Smooth muscle cell (in vitro differentiated cells): ENCODE results near the gene DCLK3. TPM values are rescaled to one million over a fixed set of nuclear protein-coding genes. Genes with fewer than 3 reads are reported as not detected.

Experiments
- DNase-seq: peaks from one replicate; lab custom pipeline; 2025; ENCODE audit not compliant: unreplicated experiment; lab: John Stamatoyannopoulos, UW
- H2AFZ ChIP-seq: fragments of 200-600 bp; sonication (generic); 2 replicates; pipeline ENCODE4 v1.6.0; 2016; ENCODE audit warnings: antibody characterized with exemption, low read depth, mild to moderate bottlenecking
- H3F3A ChIP-seq: fragments of 200-600 bp; sonication (generic); 2 replicates; pipeline ENCODE4 v1.6.0; 2017; ENCODE audit warnings: antibody characterized with exemption, low read depth
- H3K27ac ChIP-seq: fragments of 200-600 bp; sonication (generic); 2 replicates; pipeline ENCODE4 v1.5.1; 2016; ENCODE audit warnings: low read depth, mild to moderate bottlenecking
- H3K27me3 ChIP-seq: fragments of 200-600 bp; sonication (generic); 2 replicates; pipeline ENCODE4 v1.6.1; 2016; ENCODE audit warnings: low read depth, mild to moderate bottlenecking
- H3K36me3 ChIP-seq: fragments of 200-600 bp; sonication (generic); 2 replicates; pipeline ENCODE4 v1.5.1; 2016; ENCODE audit warnings: low read depth
- H3K4me1 ChIP-seq: fragments of 200-600 bp; sonication (generic); 2 replicates; pipeline ENCODE4 v1.5.1; 2016; ENCODE audit warnings: low read depth
- H3K4me2 ChIP-seq: fragments of 200-600 bp; sonication (generic); 2 replicates; pipeline ENCODE4 v1.6.0; 2016; ENCODE audit warnings: mild to moderate bottlenecking
- H3K4me3 ChIP-seq: fragments of 200-600 bp; sonication (generic); 2 replicates; pipeline ENCODE4 v1.5.1; 2016; ENCODE audit warnings: mild to moderate bottlenecking
- H3K79me2 ChIP-seq: fragments of 200-600 bp; sonication (generic); 2 replicates; pipeline ENCODE4 v1.6.0; 2016; ENCODE audit warnings: low read depth, mild to moderate bottlenecking
- H3K9ac ChIP-seq: fragments of 200-600 bp; sonication (generic); 2 replicates; pipeline ENCODE4 v1.6.0; 2016; ENCODE audit warnings: low read depth
- H3K9me3 ChIP-seq: fragments of 200-600 bp; sonication (generic); replicated peaks from 2 replicates; pipeline ENCODE4 v1.5.1; 2016; ENCODE audit warnings: low read depth
- H4K20me1 ChIP-seq: fragments of 200-600 bp; sonication (generic); 2 replicates; pipeline ENCODE4 v1.6.0; 2016; ENCODE audit warnings: low read depth
- WGBS: methylation state at CpG from one replicate; pipeline ENCODE4 v1.1.7; 2016; ENCODE audit warnings: low lambda C conversion rate; 5-methylcytosine and 5-hydroxymethylcytosine counted together
- polyA plus RNA-seq: library from polyadenylated mRNA; unstranded; fragments of >200 nt; fragmentation: Nextera tagmentation; extraction: Ambion mirVana; gene quantifications from 2 replicates; pipeline ENCODE4 v1.2.1, GENCODE V29; 2016
- total RNA-seq: library from RNA; depleted of rRNA; stranded (reverse); fragments of >200 nt; gene quantifications from 2 replicates; pipeline ENCODE4 v1.2.3, GENCODE V29; 2014
- TF ChIP-seq, protein P1 (sequence below): fragments of 200-600 bp; sonication (generic); IDR thresholded peaks from 2 replicates; pipeline ENCODE4 v1.5.1; 2017; ENCODE audit warnings: borderline replicate concordance, mild to moderate bottlenecking, antibody characterized with exemption; ENCODE audit not compliant: insufficient read depth, poor library complexity, severe bottlenecking

The DCLK3 gene
- total and polyA plus RNA-seq, 2 experiments from 2014 or later = not detected

DNA sequence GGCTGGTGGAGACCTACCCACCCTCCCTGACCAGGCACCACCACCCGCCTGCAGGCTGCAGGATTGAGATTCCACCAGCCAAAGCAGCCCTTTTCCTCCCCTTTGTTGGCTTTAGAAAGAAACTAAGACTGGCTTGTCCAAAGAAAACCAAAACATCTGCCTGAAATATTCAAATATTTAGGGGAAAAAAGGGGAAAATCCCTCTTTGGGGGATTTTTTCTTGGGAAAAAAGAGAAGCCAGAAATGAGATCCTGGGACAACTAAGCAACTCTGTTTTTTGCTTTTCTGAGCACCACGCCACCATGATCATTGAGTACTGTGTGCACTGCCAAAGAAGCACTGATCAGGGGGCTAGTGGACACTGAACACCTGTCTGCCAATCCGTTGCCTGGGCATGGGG lies 2.6 kb downstream of the DCLK3 start:
- no peaks in the 10 kb centered on the region for H4K20me1 ChIP-seq
- peaks cover 86% of the 10 kb centered on the region for H3K27me3 ChIP-seq
- 90% methylated on average over 3 of the region's 3 CpGs for WGBS

DNA sequence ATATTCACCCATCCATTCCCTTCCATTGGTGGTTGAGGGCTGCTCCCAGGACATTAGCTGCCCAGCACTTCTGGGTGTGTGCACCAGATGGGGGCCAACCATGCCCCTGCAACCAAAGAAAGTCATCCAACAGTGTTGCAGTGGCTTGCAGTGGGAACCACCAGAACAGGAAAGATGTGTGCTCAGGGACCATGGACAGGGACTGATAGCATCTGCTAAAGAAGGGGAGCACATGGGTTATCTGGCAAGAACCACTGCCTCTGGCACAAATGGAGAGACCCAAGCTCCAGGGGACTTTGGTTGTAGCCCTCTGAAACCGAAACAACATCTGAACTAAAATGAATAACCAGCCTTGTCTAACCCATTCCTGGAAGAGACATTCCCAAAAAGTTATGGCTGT lies 8.1 kb downstream of the DCLK3 start:
- Histone ChIP-seq H3K9ac (no peak overlapping the region), H3K9me3 (no peaks in the 10 kb centered on the region), H3K27ac (no peak overlapping the region), H2AFZ (no peak overlapping the region), H4K20me1 (no peaks in the 10 kb centered on the region), H3K79me2 (no peaks in the 10 kb centered on the region), H3F3A (no peaks in the 10 kb centered on the region), H3K27me3 (peaks cover 74% of the 10 kb centered on the region), H3K36me3 (no peaks in the 10 kb centered on the region), H3K4me2 (no peak overlapping the region), H3K4me1 (no peaks in the 10 kb centered on the region), H3K4me3 (no peak overlapping the region)
- WGBS = 67% methylated on average over 1 of the region's 1 CpG
- no peak for DNase-seq
- TF ChIP-seq, protein P1, sequence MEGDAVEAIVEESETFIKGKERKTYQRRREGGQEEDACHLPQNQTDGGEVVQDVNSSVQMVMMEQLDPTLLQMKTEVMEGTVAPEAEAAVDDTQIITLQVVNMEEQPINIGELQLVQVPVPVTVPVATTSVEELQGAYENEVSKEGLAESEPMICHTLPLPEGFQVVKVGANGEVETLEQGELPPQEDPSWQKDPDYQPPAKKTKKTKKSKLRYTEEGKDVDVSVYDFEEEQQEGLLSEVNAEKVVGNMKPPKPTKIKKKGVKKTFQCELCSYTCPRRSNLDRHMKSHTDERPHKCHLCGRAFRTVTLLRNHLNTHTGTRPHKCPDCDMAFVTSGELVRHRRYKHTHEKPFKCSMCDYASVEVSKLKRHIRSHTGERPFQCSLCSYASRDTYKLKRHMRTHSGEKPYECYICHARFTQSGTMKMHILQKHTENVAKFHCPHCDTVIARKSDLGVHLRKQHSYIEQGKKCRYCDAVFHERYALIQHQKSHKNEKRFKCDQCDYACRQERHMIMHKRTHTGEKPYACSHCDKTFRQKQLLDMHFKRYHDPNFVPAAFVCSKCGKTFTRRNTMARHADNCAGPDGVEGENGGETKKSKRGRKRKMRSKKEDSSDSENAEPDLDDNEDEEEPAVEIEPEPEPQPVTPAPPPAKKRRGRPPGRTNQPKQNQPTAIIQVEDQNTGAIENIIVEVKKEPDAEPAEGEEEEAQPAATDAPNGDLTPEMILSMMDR = no peak

More for the DNA sequence above, 2.6 kb downstream of the DCLK3 start:
- H3K4me3 ChIP-seq = no peak overlapping the region
- no peak overlapping the region for H3K4me2 ChIP-seq
- no peaks in the 10 kb centered on the region for H3K36me3 ChIP-seq
- H2AFZ ChIP-seq = no peak overlapping the region
- H3K27ac ChIP-seq = no peak overlapping the region
- no peak for DNase-seq
- no peaks in the 10 kb centered on the region for H3K9me3 ChIP-seq
- H3K79me2 ChIP-seq = no peaks in the 10 kb centered on the region
- H3K9ac ChIP-seq = no peak overlapping the region
- H3F3A ChIP-seq = no peaks in the 10 kb centered on the region
- no peaks in the 10 kb centered on the region for H3K4me1 ChIP-seq
- TF ChIP-seq, protein P1 = no peak

DNA sequence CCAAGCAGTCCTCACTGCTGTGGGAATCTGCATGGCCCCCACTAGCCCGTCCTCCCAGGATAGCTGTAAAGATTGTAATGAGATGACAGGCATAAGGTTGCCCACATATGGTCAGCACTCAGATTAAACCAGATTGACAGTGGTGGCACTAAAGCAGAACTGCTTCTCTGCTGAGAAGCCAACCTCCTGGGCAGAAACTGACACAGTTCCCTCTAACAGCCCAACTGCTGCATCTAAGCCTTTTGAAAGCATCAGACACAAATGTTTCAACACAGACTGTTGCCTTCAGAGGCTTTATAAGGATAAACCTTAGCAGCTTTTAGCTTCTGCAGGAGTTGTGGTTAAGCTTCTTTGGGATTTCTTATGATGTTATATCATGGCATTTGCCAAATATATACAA lies 13.0 kb downstream of the DCLK3 start:
- no peak for DNase-seq
- peaks cover 37% of the 10 kb centered on the region for H3K27me3 ChIP-seq
- H4K20me1 ChIP-seq = no peaks in the 10 kb centered on the region
- H2AFZ ChIP-seq = no peak overlapping the region
- H3K4me2 ChIP-seq = no peak overlapping the region
- TF ChIP-seq, protein P1 = no peak
- H3K27ac ChIP-seq = no peak overlapping the region
- no peaks in the 10 kb centered on the region for H3K9me3 ChIP-seq
- no peaks in the 10 kb centered on the region for H3K79me2 ChIP-seq
- WGBS = 68% methylated on average over 1 of the region's 1 CpG
- H3K36me3 ChIP-seq = no peaks in the 10 kb centered on the region
- H3K9ac ChIP-seq = no peak overlapping the region
- H3K4me3 ChIP-seq = no peak overlapping the region
- H3K4me1 ChIP-seq = no peaks in the 10 kb centered on the region
- H3F3A ChIP-seq = no peaks in the 10 kb centered on the region

DNA sequence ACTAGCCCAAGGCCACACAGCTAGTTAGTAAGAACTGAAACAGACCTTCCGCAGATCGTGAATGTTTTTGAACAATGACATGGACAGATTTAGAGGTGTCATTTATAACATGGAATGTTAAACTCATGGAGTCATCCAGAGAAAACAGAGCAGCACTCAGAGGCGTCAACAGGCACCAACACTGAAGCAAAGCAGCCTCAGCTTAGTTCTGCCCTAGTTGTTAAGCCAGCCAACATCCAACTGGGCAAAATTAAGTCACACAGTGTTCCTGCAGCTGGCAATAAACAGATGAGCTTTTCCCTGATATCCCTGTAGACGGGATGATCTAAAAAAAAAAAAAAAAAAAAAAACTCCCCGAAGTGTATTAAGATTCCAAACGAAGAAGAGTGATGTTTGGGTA lies 13.6 kb downstream of the DCLK3 start:
- no peak overlapping the region for H3K4me2 ChIP-seq
- no peak for DNase-seq
- H3K27me3 ChIP-seq = peaks cover 33% of the 10 kb centered on the region
- no peak overlapping the region for H3K9ac ChIP-seq
- no peaks in the 10 kb centered on the region for H3K79me2 ChIP-seq
- H2AFZ ChIP-seq = no peak overlapping the region
- H3K9me3 ChIP-seq = no peaks in the 10 kb centered on the region
- no peaks in the 10 kb centered on the region for H3F3A ChIP-seq
- no peak overlapping the region for H3K4me3 ChIP-seq
- H3K36me3 ChIP-seq = no peaks in the 10 kb centered on the region
- H3K4me1 ChIP-seq = no peaks in the 10 kb centered on the region
- H4K20me1 ChIP-seq = no peaks in the 10 kb centered on the region
- H3K27ac ChIP-seq = no peak overlapping the region
- 66% methylated on average over 6 of the region's 6 CpGs for WGBS
- TF ChIP-seq, protein P1 = no peak
